ENCODE results near the gene POLD1. TPM values are rescaled to one million over a fixed set of nuclear protein-coding genes. Genes with fewer than 3 reads are reported as not detected.

Gene POLD1
- total and polyA plus RNA-seq, 7 donors = 4.5 to 9.7 (median 6.9) TPM

- Histone ChIP-seq H3K27ac (no peak overlapping the region), H3K9me3 (no peaks in the 10 kb centered on the region), H3K36me3 (ENCODE audit: insufficient read depth in 1 of 2, low read depth in 1 of 2) (peaks cover 0 to 54% of the 10 kb centered on the region in 2 donors), H3K4me3 (no peak overlapping the region), H3K27me3 (ENCODE audit: insufficient read depth in 3 of 3, low read length in 2 of 3) (no peaks in the 10 kb centered on the region), H3K4me1 (peaks cover 14% of the 10 kb centered on the region)
- 76 to 81% (median 77%) methylated on average over 9 of the region's 9 CpGs for WGBS, 3 donors
- no peak for TF ChIP-seq CTCF (IDR thresholded peaks at IDR 0.05)
- DNase-seq (no peak), ATAC-seq (no peak)
- intact Hi-C loops (cut with DNase I) = no loop called here
Observed at GRCh38 chr19:50377517-50377916, 6.6 kb upstream of the POLD1 start.

GRCh38 chr19:50378169-50378862 is 5.8 kb upstream of the POLD1 start:
- peaks cover 0 to 60% of the 10 kb centered on the region in 2 donors for H3K36me3 ChIP-seq (ENCODE audit: insufficient read depth in 1 of 2, low read depth in 1 of 2)
- no peak overlapping the region for H3K27ac ChIP-seq
- no peak for TF ChIP-seq CTCF (IDR thresholded peaks at IDR 0.05)
- DNase-seq (no peak), ATAC-seq (no peak)
- H3K4me3 ChIP-seq = no peak overlapping the region
- no peaks in the 10 kb centered on the region for H3K27me3 ChIP-seq (ENCODE audit: insufficient read depth in 3 of 3, low read length in 2 of 3)
- WGBS, 3 donors = 89 to 93% (median 90%) methylated on average over 36 of the region's 36 CpGs
- intact Hi-C loops (cut with DNase I) = no loop called here
- H3K9me3 ChIP-seq = no peaks in the 10 kb centered on the region
- H3K4me1 ChIP-seq = peaks cover 7% of the 10 kb centered on the region

GRCh38 chr19:50378863-50379236 is 5.3 kb upstream of the POLD1 start:
- no peaks in the 10 kb centered on the region for H3K27me3 ChIP-seq (ENCODE audit: insufficient read depth in 3 of 3, low read length in 2 of 3)
- ATAC-seq (no peak), DNase-seq (no peak)
- H3K4me3 ChIP-seq = no peak overlapping the region
- H3K9me3 ChIP-seq = no peaks in the 10 kb centered on the region
- no peak for TF ChIP-seq CTCF (IDR thresholded peaks at IDR 0.05)
- intact Hi-C loops (cut with DNase I) = no loop called here
- H3K27ac ChIP-seq = no peak overlapping the region
- H3K36me3 ChIP-seq (ENCODE audit: insufficient read depth in 1 of 2, low read depth in 1 of 2) = peaks cover 0 to 60% of the 10 kb centered on the region in 2 donors
- WGBS, 3 donors = 90 to 96% (median 93%) methylated on average over 10 of the region's 10 CpGs
- H3K4me1 ChIP-seq = peaks cover 7% of the 10 kb centered on the region

- H3K4me3 ChIP-seq = no peak overlapping the region
- ATAC-seq (no peak), DNase-seq (no peak)
- peaks cover 7% of the 10 kb centered on the region for H3K4me1 ChIP-seq
- peaks cover 0 to 60% of the 10 kb centered on the region in 2 donors for H3K36me3 ChIP-seq (ENCODE audit: insufficient read depth in 1 of 2, low read depth in 1 of 2)
- 92 to 94% (median 93%) methylated on average over 11 of the region's 11 CpGs for WGBS, 3 donors
- no peak overlapping the region for H3K27ac ChIP-seq
- H3K27me3 ChIP-seq (ENCODE audit: insufficient read depth in 3 of 3, low read length in 2 of 3) = no peaks in the 10 kb centered on the region
- TF ChIP-seq CTCF (IDR thresholded peaks at IDR 0.05) = no peak
- intact Hi-C loops (cut with DNase I) = no loop called here
- no peaks in the 10 kb centered on the region for H3K9me3 ChIP-seq
Observed at GRCh38 chr19:50379602-50380001, 4.5 kb upstream of the POLD1 start.

GRCh38 chr19:50380137-50380536 is 4.0 kb upstream of the POLD1 start:
- DNase-seq = no peak
- H3K9me3 ChIP-seq = no peaks in the 10 kb centered on the region
- WGBS, 3 donors = 78 to 81% (median 78%) methylated on average over 11 of the region's 11 CpGs
- intact Hi-C loops (cut with DNase I) = no loop called here
- H3K36me3 ChIP-seq (ENCODE audit: insufficient read depth in 1 of 2, low read depth in 1 of 2) = peaks cover 0 to 60% of the 10 kb centered on the region in 2 donors
- no peak overlapping the region for H3K27ac ChIP-seq
- no peak for ATAC-seq
- no peaks in the 10 kb centered on the region for H3K27me3 ChIP-seq (ENCODE audit: insufficient read depth in 3 of 3, low read length in 2 of 3)
- no peak for TF ChIP-seq CTCF (IDR thresholded peaks at IDR 0.05)
- H3K4me3 ChIP-seq = no peak overlapping the region
- H3K4me1 ChIP-seq = peaks cover 10% of the 10 kb centered on the region

Data from psoas muscle (tissue), 8 donors.